ENCODE data around the gene EXOC8.
A peak's percentile ranks its signal among the peaks of the same experiment; 100 is the strongest.
"Not testable (repeated sequence)": the region's sequence is repeated elsewhere in the genome, so short reads cannot be mapped to it uniquely, and the experiment has no call there.

EXOC8 gene

GRCh38 chr1:231348856-231349255 lies 11.2 kb upstream of the EXOC8 start:
- not testable (repeated sequence) for DNase-seq

GRCh38 chr1:231348442-231348841 lies 10.8 kb upstream of the EXOC8 start:
- DNase-seq = no peak

GRCh38 chr1:231347961-231348360 lies 10.3 kb upstream of the EXOC8 start:
- DNase-seq = no peak

GRCh38 chr1:231340328-231341013 lies 2.8 kb upstream of the EXOC8 start:
- DNase-seq = no peak

GRCh38 chr1:231338270-231339128 lies 847 bp upstream of the EXOC8 start, which contains the start of gene SPRTN:
Gene SPRTN, plus strand, starts transcription at chr1:231338293. Its CDS starts 91 bp downstream, at chr1:231338384.
- no peak for DNase-seq

GRCh38 chr1:231337043-231337471 lies 595 bp downstream of the EXOC8 start:
- DNase-seq = no peak

- DNase-seq = no peak
Measured at GRCh38 chr1:231335663-231336602, 1.7 kb downstream of the EXOC8 start.

- DNase-seq = no peak
Measured at GRCh38 chr1:231334952-231335351, 2.7 kb downstream of the EXOC8 start.

- no peak for DNase-seq
Measured at GRCh38 chr1:231334079-231334666, 3.5 kb downstream of the EXOC8 start.

- no peak for DNase-seq
Measured at GRCh38 chr1:231332761-231333160, 4.9 kb downstream of the EXOC8 start.

GRCh38 chr1:231329483-231329882 lies 8.2 kb downstream of the EXOC8 start:
- no peak for DNase-seq

- no peak for DNase-seq
Measured at GRCh38 chr1:231327617-231328016, 10.0 kb downstream of the EXOC8 start.

- no peak for DNase-seq
Measured at GRCh38 chr1:231326248-231326647, 11.4 kb downstream of the EXOC8 start.

- no peak for DNase-seq
Measured at GRCh38 chr1:231324660-231325059, 13.0 kb downstream of the EXOC8 start.

- DNase-seq = no peak
Measured at GRCh38 chr1:231322880-231323530, 14.6 kb downstream of the EXOC8 start.

GRCh38 chr1:231319080-231319479 lies 18.6 kb downstream of the EXOC8 start:
- DNase-seq = no peak

- no peak for DNase-seq
Measured at GRCh38 chr1:231318568-231318967, 19.1 kb downstream of the EXOC8 start.

GRCh38 chr1:231318015-231318355 lies 19.7 kb downstream of the EXOC8 start:
- no peak for DNase-seq

GRCh38 chr1:231317306-231318014 lies 20.2 kb downstream of the EXOC8 start:
- no peak for DNase-seq

- DNase-seq = peak; percentile 10
Measured at GRCh38 chr1:231315887-231316286, 21.8 kb downstream of the EXOC8 start.

GRCh38 chr1:231313661-231314060 lies 24.0 kb downstream of the EXOC8 start:
- DNase-seq = no peak

GRCh38 chr1:231312432-231312788 lies 25.2 kb downstream of the EXOC8 start:
- DNase-seq = no peak
